Measurements from ENCODE around the gene PCDH19. TPM values are rescaled to one million over a fixed set of nuclear protein-coding genes. Genes with fewer than 3 reads are reported as not detected.

Gene PCDH19
- polyA plus RNA-seq, 2 of the 4 experiments (the other 2 are of a cell fraction): 0.01 to 0.03 TPM

DNA sequence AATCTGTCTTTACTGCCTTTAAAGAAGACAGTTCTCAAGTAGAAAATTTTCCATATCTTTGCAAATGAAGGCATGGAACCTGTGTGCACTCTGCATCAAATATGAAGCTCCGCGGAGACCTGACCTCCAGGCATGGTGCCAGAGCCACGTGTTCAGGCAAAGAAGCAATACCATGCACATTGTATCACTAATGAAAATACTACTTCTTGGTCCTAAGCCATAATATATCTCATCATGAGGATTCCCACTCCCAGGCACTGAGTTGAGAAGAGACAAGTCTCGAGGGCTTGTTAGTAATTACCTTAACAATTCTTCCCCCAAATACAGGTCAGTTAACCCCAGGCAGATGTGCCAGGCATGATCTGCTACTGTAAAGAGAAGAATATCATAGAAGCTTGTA is 56.7 kb downstream of the PCDH19 start:
- no peak overlapping the region for H3K4me3 ChIP-seq
- POLR2A ChIA-PET: no interaction called here
- no peak overlapping the region for H3K27ac ChIP-seq
- H3K9me3 ChIP-seq: no peaks in the 10 kb centered on the region
- CTCF ChIA-PET: no interaction called here
- TF ChIP-seq RCOR1 (IDR thresholded peaks at IDR 0.05; ENCODE audit: low read depth, low read length): no peak
- no peak for TF ChIP-seq NPAS2 (CRISPR knock-in tag; IDR thresholded peaks at IDR 0.05; ENCODE audit: borderline replicate concordance)
- TF ChIP-seq FOSL2 (IDR thresholded peaks at IDR 0.05): no peak
- no peak for TF ChIP-seq FOSL2 (CRISPR knock-in tag; IDR thresholded peaks at IDR 0.05)
- TF ChIP-seq NFE2L2 (conservative IDR thresholded peaks at IDR 0.05; ENCODE audit: low read length): no peak
- TF ChIP-seq, protein P1, sequence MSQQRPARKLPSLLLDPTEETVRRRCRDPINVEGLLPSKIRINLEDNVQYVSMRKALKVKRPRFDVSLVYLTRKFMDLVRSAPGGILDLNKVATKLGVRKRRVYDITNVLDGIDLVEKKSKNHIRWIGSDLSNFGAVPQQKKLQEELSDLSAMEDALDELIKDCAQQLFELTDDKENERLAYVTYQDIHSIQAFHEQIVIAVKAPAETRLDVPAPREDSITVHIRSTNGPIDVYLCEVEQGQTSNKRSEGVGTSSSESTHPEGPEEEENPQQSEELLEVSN (IDR thresholded peaks at IDR 0.05; ENCODE audit: borderline replicate concordance, low read depth): no peak
- no peak for TF ChIP-seq ZNF302 (CRISPR knock-in tag; IDR thresholded peaks at IDR 0.05)
- no peak for TF ChIP-seq MAZ (IDR thresholded peaks at IDR 0.05; ENCODE audit: borderline replicate concordance, low read depth, low read length)
- TF ChIP-seq CHD4 (IDR thresholded peaks at IDR 0.05; ENCODE audit: borderline replicate concordance): no peak
- TF ChIP-seq ZFP36 (IDR thresholded peaks at IDR 0.05; ENCODE audit: borderline replicate concordance, partially characterized antibody): no peak
- TF ChIP-seq, protein P2, sequence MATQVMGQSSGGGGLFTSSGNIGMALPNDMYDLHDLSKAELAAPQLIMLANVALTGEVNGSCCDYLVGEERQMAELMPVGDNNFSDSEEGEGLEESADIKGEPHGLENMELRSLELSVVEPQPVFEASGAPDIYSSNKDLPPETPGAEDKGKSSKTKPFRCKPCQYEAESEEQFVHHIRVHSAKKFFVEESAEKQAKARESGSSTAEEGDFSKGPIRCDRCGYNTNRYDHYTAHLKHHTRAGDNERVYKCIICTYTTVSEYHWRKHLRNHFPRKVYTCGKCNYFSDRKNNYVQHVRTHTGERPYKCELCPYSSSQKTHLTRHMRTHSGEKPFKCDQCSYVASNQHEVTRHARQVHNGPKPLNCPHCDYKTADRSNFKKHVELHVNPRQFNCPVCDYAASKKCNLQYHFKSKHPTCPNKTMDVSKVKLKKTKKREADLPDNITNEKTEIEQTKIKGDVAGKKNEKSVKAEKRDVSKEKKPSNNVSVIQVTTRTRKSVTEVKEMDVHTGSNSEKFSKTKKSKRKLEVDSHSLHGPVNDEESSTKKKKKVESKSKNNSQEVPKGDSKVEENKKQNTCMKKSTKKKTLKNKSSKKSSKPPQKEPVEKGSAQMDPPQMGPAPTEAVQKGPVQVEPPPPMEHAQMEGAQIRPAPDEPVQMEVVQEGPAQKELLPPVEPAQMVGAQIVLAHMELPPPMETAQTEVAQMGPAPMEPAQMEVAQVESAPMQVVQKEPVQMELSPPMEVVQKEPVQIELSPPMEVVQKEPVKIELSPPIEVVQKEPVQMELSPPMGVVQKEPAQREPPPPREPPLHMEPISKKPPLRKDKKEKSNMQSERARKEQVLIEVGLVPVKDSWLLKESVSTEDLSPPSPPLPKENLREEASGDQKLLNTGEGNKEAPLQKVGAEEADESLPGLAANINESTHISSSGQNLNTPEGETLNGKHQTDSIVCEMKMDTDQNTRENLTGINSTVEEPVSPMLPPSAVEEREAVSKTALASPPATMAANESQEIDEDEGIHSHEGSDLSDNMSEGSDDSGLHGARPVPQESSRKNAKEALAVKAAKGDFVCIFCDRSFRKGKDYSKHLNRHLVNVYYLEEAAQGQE (IDR thresholded peaks at IDR 0.05): no peak
- TF ChIP-seq TFCP2L1 (CRISPR knock-in tag; IDR thresholded peaks at IDR 0.05): no peak
- TF ChIP-seq, protein P3, sequence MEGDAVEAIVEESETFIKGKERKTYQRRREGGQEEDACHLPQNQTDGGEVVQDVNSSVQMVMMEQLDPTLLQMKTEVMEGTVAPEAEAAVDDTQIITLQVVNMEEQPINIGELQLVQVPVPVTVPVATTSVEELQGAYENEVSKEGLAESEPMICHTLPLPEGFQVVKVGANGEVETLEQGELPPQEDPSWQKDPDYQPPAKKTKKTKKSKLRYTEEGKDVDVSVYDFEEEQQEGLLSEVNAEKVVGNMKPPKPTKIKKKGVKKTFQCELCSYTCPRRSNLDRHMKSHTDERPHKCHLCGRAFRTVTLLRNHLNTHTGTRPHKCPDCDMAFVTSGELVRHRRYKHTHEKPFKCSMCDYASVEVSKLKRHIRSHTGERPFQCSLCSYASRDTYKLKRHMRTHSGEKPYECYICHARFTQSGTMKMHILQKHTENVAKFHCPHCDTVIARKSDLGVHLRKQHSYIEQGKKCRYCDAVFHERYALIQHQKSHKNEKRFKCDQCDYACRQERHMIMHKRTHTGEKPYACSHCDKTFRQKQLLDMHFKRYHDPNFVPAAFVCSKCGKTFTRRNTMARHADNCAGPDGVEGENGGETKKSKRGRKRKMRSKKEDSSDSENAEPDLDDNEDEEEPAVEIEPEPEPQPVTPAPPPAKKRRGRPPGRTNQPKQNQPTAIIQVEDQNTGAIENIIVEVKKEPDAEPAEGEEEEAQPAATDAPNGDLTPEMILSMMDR (IDR thresholded peaks at IDR 0.05): no peak
- TF ChIP-seq FOSB (CRISPR knock-in tag; IDR thresholded peaks at IDR 0.05): no peak
- TF ChIP-seq, protein P4, sequence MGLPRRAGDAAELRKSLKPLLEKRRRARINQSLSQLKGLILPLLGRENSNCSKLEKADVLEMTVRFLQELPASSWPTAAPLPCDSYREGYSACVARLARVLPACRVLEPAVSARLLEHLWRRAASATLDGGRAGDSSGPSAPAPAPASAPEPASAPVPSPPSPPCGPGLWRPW (IDR thresholded peaks at IDR 0.05): no peak
- TF ChIP-seq, protein P5, sequence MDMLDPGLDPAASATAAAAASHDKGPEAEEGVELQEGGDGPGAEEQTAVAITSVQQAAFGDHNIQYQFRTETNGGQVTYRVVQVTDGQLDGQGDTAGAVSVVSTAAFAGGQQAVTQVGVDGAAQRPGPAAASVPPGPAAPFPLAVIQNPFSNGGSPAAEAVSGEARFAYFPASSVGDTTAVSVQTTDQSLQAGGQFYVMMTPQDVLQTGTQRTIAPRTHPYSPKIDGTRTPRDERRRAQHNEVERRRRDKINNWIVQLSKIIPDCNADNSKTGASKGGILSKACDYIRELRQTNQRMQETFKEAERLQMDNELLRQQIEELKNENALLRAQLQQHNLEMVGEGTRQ (IDR thresholded peaks at IDR 0.05): no peak
- TF ChIP-seq HOXB5 (CRISPR knock-in tag; IDR thresholded peaks at IDR 0.05): no peak
- DNase-seq (ENCODE audit: low read depth in 1 of 2, low spot score in 1 of 2) (no peak), ATAC-seq (no peak), FAIRE-seq (no peak)
- no peak overlapping the region for H3K4me2 ChIP-seq
- WGBS (ENCODE audit: missing lambda C conversion rate): 0% methylated on average over 4 of the region's 4 CpGs
- H3K4me1 ChIP-seq: no peaks in the 10 kb centered on the region

DNA sequence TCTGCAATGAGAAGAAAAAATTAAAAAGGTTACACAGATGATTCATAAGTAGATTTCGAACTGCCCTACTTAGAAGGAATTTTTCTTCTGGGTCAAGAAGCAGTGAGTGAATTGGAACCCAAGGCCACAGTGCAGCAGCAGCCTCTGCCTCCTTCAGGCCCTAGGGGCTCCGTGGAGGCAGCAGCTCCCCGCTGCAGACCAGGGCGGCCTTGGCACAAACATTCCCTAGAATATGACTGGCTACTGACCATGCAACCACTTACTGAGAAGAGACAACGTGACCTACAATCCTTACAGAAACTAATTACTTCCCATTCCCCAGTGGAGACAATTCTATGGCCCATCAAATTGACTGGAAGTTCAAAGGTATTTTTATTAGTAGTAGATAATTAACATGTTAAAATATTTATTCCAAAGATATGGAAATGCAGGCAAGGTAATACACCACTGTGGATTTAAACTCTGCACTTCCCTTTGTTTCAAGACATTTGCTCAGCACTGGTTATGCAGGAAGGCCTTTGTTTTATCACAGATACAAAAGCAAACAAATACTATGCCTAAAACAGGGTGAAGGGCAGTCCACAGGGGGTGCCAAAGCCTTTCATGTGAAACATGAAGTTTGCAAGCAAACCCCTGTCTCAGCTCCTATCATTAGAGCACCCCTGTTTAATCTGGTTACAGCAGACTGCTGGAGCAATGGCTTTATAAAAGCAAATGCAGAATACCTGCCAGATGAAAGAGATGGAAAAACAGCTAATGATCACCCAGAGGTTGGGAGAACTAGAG is 59.2 kb downstream of the PCDH19 start:
- Histone ChIP-seq H3K4me3 (no peak overlapping the region), H3K4me2 (no peak overlapping the region), H3K4me1 (no peaks in the 10 kb centered on the region), H3K27ac (no peak overlapping the region), H3K9me3 (no peaks in the 10 kb centered on the region)
- WGBS (ENCODE audit: missing lambda C conversion rate): 6% methylated on average over 5 of the region's 5 CpGs
- ChIA-PET POLR2A (no interaction called here), CTCF (interaction anchor here (0.5 kb wide), 1 partner anchor 24 kb away, joined by 3 read pairs; no protein-coding TSS in a partner anchor)
- DNase-seq (ENCODE audit: low read depth in 1 of 2, low spot score in 1 of 2): no peak
- no peak for FAIRE-seq
- no peak for ATAC-seq
- TF ChIP-seq POLR2A (IDR thresholded peaks at IDR 0.05; ENCODE audit: low read length): no peak
- no peak for TF ChIP-seq SMC3 (IDR thresholded peaks at IDR 0.05)
- no peak for TF ChIP-seq FOSL2 (IDR thresholded peaks at IDR 0.05)
- TF ChIP-seq FOSL2 (CRISPR knock-in tag; IDR thresholded peaks at IDR 0.05): no peak
- TF ChIP-seq, protein P3 (IDR thresholded peaks at IDR 0.05): no peak
- TF ChIP-seq RAD21 (conservative IDR thresholded peaks at IDR 0.05 in 1 of 2, IDR thresholded peaks at IDR 0.05 in 1 of 2): no peak
- no peak for TF ChIP-seq MAZ (IDR thresholded peaks at IDR 0.05; ENCODE audit: borderline replicate concordance, low read depth, low read length)
- no peak for TF ChIP-seq CHD2 (IDR thresholded peaks at IDR 0.05; ENCODE audit: low read length, partially characterized antibody)
- TF ChIP-seq ZNF302 (CRISPR knock-in tag; IDR thresholded peaks at IDR 0.05): no peak
- no peak for TF ChIP-seq TP53 (CRISPR knock-in tag; IDR thresholded peaks at IDR 0.05)
- no peak for TF ChIP-seq ZSCAN20 (CRISPR knock-in tag; IDR thresholded peaks at IDR 0.05)
- no peak for TF ChIP-seq CBX2 (IDR thresholded peaks at IDR 0.05; ENCODE audit: borderline replicate concordance, low read depth)
- TF ChIP-seq NFE2L2 (conservative IDR thresholded peaks at IDR 0.05; ENCODE audit: low read length): no peak
- no peak for TF ChIP-seq SREBF2 (IDR thresholded peaks at IDR 0.05)
- TF ChIP-seq GATA3 (IDR thresholded peaks at IDR 0.05; ENCODE audit: borderline replicate concordance): no peak
- no peak for TF ChIP-seq RCOR1 (IDR thresholded peaks at IDR 0.05; ENCODE audit: low read depth, low read length)
- no peak for TF ChIP-seq EHMT2 (IDR thresholded peaks at IDR 0.05; ENCODE audit: low read depth)
